Measurements from ENCODE around the gene EPHA8. TPM values are rescaled to one million over a fixed set of nuclear protein-coding genes. Genes with fewer than 3 reads are reported as not detected.

Gene EPHA8
- total and polyA plus RNA-seq, 9 of the 15 experiments (the other 6 are each of a cell fraction or from before 2014, with no cell fraction given) = not detected

- POLR2A ChIA-PET = interaction anchor here (0.6 to 0.7 kb wide), 3 partner anchors 147 to 469 kb away, joined by 3 to 5 read pairs (median 3); no protein-coding TSS in a partner anchor
- Histone ChIP-seq H3K9me3 (replicated peaks; ENCODE audit: control insufficient read depth, insufficient read depth, low read depth, low read length) (no peaks in the 10 kb centered on the region), H3K9me1 (ENCODE audit: control insufficient read depth, insufficient read depth, low read length) (no peaks in the 10 kb centered on the region), H3K4me3 (no peak overlapping the region), H2AFZ (ENCODE audit: low read depth, low read length) (no peak overlapping the region), H4K20me1 (replicated peaks; ENCODE audit: control insufficient read depth, insufficient read depth, low read length) (peaks cover 19% of the 10 kb centered on the region), H3K79me2 (ENCODE audit: control insufficient read depth, insufficient read depth, low read length) (no peaks in the 10 kb centered on the region), H3K27me3 (ENCODE audit: control insufficient read depth in 2 of 2, insufficient read depth in 2 of 2, low read length in 2 of 2) (peaks cover 35 to 89% of the 10 kb centered on the region in 2 experiments; a peak in 4 of 5 replicates), H3K36me3 (ENCODE audit: control insufficient read depth, insufficient read depth, low read length) (no peaks in the 10 kb centered on the region), H3K27ac (ENCODE audit: extremely low read depth, low read depth, low read length) (no peak overlapping the region), H3K9ac (ENCODE audit: insufficient read depth in 1 of 2, low read depth in 2 of 2, low read length in 2 of 2) (no peak overlapping the region), H3K4me2 (ENCODE audit: insufficient read depth, low read length) (no peak overlapping the region), H3K4me1 (replicated peaks in 1 of 2; ENCODE audit: control insufficient read depth in 2 of 2, insufficient read depth in 2 of 2, low read length in 2 of 2) (peaks cover 0 to 10% of the 10 kb centered on the region in 2 experiments; a peak in 1 of 5 replicates)
- no peak for FAIRE-seq
- in situ Hi-C loops (cut with MboI) = no loop called here
- no TSS peak for BruUV-seq (replicated peaks)
- no peak for DNase-seq (ENCODE audit: extremely low read depth in 1 of 4, low spot score in 3 of 4)
- intact Hi-C loops (cut with micrococcal nuclease) = no loop called here
- CTCF ChIA-PET (ENCODE audit: low intra/inter-chr PET ratio) = no interaction called here
- ATAC-seq = no peak
- 7% methylated on average over 11 of the region's 14 CpGs for WGBS (ENCODE audit: insufficient coverage, low coverage, missing lambda C conversion rate)
- TF ChIP-seq CEBPB (tag; IDR thresholded peaks at IDR 0.05) (no peak), CREM (IDR thresholded peaks at IDR 0.05; ENCODE audit: low read depth) (no peak), FOXO4 (CRISPR knock-in tag; IDR thresholded peaks at IDR 0.05) (no peak), PBX2 (CRISPR knock-in tag; IDR thresholded peaks at IDR 0.05; ENCODE audit: low read depth) (no peak), PBX2 (tag; conservative IDR thresholded peaks at IDR 0.05; ENCODE audit: low read depth) (no peak), GMEB1 (CRISPR knock-in tag; IDR thresholded peaks at IDR 0.05) (no peak), MAFF (IDR thresholded peaks at IDR 0.05; ENCODE audit: low read length) (no peak), SRF (CRISPR knock-in tag; IDR thresholded peaks at IDR 0.05) (no peak), JUN (IDR thresholded peaks at IDR 0.05; ENCODE audit: borderline replicate concordance, low read depth, low read length) (no peak), JUN (CRISPR knock-in tag; IDR thresholded peaks at IDR 0.05; ENCODE audit: borderline replicate concordance) (no peak), SLC30A9 (CRISPR knock-in tag; IDR thresholded peaks at IDR 0.05) (no peak), RAD51 (IDR thresholded peaks at IDR 0.05; ENCODE audit: borderline replicate concordance, low read depth) (no peak), ELF4 (CRISPR knock-in tag; IDR thresholded peaks at IDR 0.05) (no peak), RAD21 (CRISPR knock-in tag; conservative IDR thresholded peaks at IDR 0.05 in 1 of 2, IDR thresholded peaks at IDR 0.05 in 1 of 2) (no peak), TRIM24 (IDR thresholded peaks at IDR 0.05) (no peak), ZNF124 (CRISPR knock-in tag; IDR thresholded peaks at IDR 0.05) (no peak), FOXA1 (IDR thresholded peaks at IDR 0.05; ENCODE audit: borderline replicate concordance) (no peak)
These were observed 3.9 kb downstream of the EPHA8 start for GRCh38 chr1:22567197-22567596.

Measured in K562 (cell line).